Fibroblast of gingiva (primary cell): Measurements from ENCODE around the gene FBXW11.
A peak's percentile ranks its signal among the peaks of the same experiment; 100 is the strongest.
"Not testable (repeated sequence)": the region's sequence is repeated elsewhere in the genome, so short reads cannot be mapped to it uniquely, and the experiment has no call there.

Experiments used
- DNase-seq: peaks from one replicate; pipeline ENCODE4 v3.0.0-alpha.2; 2011; ENCODE audit warnings: low read depth

The FBXW11 gene

DNA sequence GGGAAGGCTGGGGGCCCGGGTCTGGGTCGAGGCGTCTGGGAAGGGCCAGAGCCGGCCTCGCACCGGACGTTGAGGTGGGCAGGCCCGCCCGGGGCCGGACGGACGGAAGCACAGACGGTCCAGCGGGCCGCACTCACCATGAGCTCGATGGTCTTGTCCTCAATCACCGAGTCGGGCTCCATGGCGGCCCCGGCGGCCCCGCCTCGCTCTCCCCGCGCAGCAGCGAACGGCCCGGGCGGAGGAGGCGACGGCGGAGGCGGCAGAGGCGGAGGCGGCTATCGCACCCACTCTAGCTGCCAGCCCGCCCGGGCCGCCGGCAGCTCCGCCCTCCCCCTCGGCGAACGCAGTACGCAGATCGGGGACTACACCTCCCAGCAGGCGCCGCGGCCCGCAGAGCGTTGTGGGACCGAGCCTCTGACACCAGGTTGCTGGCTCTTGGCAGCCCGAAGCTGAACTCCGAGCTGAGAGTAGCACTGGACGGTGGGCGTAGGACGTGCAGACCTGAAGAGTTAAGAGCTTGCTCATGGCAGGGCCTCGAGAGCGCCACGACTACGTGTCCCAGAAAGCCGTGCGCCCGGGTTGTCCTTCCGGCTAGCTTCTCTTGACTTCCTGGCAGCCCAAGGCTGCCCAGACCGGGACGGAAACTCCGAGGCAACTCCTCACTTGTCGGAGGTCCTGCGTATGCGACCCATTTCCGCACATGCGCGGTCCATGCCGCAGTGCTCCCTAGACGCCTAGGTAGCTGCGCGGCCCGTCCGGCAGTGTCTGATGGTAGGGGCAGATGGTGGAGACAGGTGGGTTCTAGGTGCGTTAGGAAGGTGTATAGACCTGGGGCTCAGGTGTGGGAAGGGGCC lies at the start of gene FBXW11:
TSS of gene FBXW11 (minus strand) at position 318 of the 854 bp plus-strand sequence. CDS start at position 182, 136 bp downstream.
- peak; percentile 95 for DNase-seq

GRCh38 chr5:172055996-172056395 lies 49.6 kb upstream of the FBXW11 start:
- DNase-seq, result no peak

DNA sequence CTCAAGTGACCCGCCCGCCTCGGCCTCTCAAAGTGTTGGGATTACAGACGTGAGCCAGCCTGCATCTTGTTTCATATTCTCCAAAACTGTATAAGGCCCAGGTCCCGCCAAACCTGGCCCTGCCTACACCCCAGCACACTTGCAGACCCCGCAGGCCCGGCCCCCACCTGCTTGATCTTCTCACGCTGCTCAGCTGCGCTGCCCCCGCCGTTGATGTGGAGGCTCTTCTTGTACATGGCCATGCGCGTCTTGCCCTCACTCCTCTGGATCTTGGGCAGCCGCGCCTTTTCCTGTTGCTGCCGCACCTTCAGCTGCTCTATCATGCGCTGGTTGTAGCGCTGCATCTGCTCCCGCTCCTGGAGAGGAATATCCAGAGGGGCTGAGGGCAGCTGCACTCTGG lies 49.0 kb upstream of the FBXW11 start:
- DNase-seq, result no peak

DNA sequence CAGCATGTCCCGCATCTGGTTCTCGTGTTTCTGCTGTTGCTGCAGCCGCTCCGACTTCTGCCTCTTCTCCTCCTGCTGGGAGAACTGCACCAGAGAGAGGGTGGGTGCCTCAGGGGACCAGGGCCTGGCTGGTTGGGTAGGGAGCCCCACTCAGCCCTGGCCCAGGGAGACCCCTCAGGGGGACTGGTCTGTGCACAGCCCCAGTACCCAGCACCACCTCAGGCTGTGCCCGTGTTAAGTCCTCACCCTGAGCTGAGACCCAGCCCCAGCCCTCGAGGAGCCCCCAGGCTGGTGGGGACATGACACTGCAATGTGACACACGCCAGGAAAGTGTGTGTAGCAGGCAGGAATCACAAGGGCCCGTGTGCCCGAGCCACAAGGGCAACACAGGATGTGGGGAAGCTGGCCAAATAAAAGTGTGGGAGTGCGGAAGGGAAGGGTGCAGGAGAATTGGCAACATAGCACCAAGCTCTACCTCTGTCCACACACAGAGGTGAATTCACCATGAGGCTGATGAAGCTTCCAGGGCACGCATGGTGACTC lies 48.2 kb upstream of the FBXW11 start:
- DNase-seq, result no peak

DNA sequence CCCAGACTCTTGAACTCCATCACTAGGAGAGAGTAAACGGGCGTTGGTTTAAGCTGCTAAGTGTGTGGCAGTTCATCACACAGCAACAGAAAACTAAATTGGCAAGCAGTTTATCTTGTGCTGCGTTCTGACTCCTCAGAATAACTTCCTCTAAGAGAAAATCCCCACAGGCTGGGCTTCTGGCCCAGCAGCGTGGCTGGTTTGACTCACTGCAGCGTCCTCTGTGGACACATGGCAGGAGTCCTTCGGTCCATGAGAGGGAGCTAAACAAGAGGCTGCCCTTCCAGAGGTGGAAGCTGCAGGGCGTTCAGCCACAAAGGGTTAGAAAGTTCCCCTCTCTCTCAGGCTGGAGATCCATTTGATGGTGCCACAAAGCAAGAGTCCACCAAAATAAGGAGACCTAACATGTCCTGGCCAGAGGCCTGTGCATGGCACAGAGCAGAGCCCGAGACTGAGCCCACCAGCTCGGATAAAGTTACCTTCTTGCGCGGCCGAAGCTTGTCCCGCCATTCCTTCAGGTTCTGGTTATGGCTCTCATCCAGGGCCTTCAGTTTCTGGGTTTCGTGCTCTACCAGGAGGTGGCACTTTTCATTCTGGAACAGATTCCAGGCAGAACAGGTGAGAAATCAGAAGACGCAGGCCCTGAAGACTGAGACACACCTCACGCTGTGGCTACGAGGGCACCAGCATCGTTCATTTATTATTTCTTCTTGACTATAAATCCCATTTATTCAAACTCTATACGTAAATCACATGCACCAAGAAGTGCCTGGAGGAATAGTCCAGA lies 46.2 kb upstream of the FBXW11 start:
- peak; percentile 76 for DNase-seq

DNA sequence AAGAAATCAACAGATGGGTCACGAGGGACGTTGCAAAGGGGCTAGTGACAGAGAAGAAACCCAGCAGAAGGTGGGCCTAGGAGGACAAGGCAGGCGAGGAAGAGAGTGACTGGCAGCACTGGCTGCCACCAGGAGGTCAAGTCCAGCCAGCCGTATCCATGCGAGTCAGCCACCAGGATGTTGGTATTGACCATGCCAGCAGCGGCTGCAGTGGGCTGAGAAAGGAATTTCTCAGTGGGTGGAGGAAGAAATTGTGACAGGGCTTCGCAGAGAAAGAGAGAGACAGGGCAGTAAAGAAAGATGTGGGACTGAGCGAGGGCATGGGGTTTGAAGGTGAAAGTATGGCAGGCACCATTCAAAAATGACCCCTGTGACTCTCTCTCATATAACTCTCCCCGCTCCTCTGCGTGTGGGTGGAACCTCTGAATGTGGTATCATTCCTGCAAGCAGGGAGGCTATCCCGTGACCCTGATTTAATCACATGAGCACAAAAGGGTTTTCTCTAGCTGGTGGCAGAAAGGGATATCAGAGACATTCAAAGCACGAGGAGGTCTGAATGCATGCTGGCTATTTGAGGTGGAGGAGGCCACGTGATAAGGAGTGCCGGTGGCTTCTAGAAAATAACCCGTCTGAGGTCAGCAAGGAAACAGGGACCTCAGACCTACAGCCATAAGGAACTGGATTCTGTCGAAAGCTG lies 45.4 kb upstream of the FBXW11 start:
- peak; percentile 14 for DNase-seq

GRCh38 chr5:172050080-172050479 lies 43.6 kb upstream of the FBXW11 start:
- no peak for DNase-seq

DNA sequence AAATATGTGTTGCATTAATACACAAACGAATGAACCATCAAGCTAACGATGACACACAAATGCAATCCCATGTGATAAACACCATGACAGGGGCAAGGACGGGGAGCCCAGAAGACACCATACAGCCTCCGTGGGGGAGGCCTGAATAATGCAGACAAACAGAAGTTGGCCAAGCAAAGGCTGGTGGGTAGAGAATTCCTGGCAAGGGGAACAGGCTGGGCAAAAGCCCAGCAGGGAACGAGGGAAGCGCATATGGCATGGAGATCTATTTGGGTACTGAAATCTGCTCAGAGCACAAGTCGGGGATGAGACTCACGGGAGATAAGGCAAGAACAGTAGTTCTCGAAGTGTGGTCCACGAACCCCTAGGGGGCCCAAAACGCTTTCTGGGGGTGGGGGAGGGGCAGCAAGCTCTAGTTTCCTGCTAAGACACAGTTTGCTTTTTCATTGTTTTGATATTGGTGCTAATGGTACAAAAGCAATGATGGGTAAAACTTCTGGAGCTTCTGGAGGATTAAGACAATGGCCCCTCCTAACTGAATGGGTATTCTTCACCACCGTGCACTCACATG lies 42.9 kb upstream of the FBXW11 start:
- no peak for DNase-seq

DNA sequence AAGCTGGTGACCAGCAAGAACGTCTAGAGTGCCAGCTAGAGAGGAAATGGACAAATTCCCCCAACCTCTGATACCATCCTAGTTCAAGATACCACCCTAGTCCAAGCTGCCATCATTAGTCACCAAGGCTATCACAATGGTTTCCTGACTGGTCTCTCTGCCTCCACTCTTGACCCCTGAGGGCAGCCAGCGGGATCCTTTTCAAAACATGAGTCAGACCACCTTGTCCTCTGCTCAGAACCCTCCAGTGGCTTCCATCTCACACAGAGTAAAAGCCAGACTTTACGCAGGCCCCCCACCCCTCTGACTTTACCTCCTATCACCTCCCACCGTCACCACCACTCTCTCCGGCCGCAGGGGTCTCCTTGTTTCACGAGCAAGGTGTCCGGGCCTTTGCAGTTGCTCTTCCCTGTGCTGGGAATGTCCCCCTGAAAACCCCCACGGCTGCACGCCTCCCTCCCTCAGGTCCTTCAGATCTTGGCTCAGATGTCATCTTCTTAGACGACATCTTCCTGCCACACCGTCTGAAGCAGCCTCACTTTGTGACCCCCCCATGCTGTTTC lies 42.2 kb upstream of the FBXW11 start:
- DNase-seq, result no peak

GRCh38 chr5:172048170-172048422 lies 41.7 kb upstream of the FBXW11 start:
- DNase-seq, result no peak

DNA sequence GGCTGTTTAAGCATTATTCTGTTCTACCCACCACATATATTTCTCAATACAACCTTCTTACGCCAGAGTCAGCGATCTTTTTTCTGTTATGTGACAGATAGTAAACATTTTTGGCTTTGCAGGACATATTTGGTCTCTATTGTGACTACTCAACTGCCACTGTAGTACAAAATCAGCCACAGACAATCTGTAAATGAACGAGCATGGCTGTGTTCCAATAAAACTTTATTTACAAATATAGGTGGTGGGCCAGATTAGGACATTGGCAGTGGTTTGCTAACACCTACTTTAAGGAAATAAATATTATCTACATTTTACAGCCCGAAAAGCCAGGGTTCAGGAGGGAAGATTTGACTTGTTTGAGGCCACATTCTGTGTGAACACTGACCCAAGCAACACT lies 40.2 kb upstream of the FBXW11 start:
- no peak for DNase-seq

GRCh38 chr5:172045315-172045632 lies 38.8 kb upstream of the FBXW11 start:
- DNase-seq, result no peak

GRCh38 chr5:172044631-172045314 lies 38.3 kb upstream of the FBXW11 start:
- no peak for DNase-seq

DNA sequence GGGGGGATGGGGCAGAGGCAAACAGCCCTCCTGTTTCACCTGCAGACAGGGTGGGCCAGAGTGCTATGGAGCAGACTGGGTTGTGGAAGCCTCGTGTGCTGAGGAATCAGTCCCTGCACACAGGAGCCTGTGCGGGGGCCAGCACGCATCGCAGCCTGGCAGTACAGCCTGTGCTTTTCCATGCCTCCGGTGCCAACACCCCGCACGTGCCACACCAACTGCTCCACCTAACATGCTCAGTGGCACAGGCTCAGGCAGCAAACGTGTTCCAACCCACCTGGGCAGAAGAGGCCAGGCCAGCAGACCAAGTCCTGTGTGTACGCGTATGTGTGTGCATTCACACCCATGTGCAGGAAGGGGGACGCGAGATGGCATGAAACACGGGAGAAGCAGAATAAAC lies 37.4 kb upstream of the FBXW11 start:
- no peak for DNase-seq

DNA sequence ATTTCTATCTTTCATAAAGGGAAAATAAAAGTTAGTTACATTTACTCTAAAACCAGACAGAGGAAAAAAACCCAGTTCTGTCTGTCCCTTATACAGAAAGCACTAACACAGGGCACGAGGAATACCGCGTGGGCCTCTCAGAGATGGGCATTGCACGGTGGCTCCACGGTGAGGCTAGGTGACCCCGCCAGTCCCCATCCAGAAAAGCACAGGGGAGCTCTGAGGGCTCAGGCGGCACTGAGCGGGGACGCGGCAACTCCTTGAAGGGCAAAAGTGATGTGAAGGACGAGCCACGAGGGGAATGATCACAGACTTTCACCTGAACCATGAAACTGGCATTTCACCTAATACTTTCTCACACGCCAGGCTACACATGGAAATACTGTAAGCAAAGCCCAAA lies 35.7 kb upstream of the FBXW11 start:
- DNase-seq, result no peak

- DNase-seq, result no peak
Observed at GRCh38 chr5:172038167-172038566, 31.7 kb upstream of the FBXW11 start.

- no peak for DNase-seq
Observed at GRCh38 chr5:172035049-172035448, 28.6 kb upstream of the FBXW11 start.

GRCh38 chr5:172031894-172032461 lies 25.5 kb upstream of the FBXW11 start:
- DNase-seq, result no peak

DNA sequence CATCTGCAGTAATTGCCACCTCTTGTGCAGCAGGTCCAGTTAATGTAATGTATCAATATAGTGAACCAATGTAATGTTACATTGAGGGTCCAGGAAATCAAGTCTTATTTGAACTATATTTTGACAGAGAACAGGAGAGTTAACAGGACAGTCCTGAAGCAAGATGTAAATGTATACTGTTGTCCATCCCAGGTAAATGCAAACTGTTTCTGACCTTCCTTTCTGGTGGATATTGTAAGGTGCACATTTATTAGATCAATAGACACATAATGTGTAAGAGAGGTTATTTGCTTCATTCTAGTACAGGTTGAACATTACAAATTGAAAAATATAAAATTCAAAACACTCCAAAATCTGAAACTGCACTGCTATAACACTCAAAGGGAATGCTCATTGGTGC lies 23.4 kb upstream of the FBXW11 start:
- DNase-seq, result no peak

DNA sequence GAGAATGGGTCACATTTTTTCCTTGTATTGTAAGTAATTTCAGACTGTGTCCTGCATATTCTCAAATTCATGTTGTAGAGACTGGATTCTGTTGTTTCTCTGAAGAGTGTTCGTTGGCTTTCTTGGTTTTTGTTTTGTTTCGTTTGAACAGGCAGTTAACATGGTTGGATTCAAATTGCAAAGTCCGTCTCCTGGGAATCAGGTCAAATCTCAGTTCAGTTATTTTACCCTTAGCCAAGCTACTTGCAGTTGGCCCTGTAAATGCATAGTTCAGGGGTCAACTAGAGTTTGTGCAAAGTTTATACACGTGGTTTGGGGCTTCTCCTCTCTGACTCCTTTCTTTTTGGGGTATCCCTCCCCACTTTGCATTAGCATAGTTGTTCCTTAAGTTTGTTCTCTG lies 21.7 kb upstream of the FBXW11 start:
- DNase-seq, result no peak

DNA sequence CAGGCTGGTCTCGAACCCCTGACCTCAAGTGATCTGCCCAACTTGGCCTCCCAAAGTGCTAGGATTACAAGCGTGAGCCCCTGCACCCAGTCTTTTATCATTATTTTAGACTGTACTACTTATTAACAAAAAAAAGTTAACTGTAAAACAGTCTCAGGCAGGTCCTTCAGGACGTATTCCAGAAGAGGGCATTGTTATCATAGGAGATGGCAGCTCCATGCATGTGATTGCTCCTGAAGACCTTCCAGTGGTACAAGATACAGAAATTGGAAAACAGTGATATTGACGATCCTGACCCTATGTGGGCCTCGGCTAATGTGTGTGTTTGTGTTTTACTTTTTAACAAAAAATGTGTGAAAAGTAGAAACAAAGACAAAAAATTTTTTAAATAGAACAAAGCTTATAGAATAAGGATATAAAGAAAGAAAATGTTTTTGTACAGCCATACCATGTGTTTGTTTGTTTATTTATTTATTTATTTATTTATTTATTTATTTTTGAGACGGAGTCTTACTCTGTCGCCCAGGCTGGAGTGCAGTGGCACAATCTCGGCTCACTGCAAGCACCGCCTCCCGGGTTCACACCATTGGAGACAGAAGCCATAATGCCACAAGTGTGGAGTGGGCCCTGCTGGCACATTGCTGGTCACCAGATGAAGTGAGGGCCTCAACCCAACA lies 13.8 kb upstream of the FBXW11 start:
- not testable (repeated sequence) for DNase-seq
